ENCODE measurements around the gene POLD2. TPM values are rescaled to one million over a fixed set of nuclear protein-coding genes. Genes with fewer than 3 reads are reported as not detected.

Gene POLD2
- total RNA-seq, 1 donor from 2014 or later = 147 TPM

- no peaks in the 10 kb centered on the region for H3K27me3 Mint-ChIP-seq
- POLR2A ChIA-PET = interaction anchor here (1.2 to 2.4 kb wide), 4 partner anchors 9 to 37 kb away, joined by 3 to 20 read pairs (median 5); partner anchors contain the start of gene POLD2
- DNase-seq (no peak), ATAC-seq (ENCODE audit: low read depth) (no peak)
- TF ChIP-seq CTCF (IDR thresholded peaks at IDR 0.05) = no peak
- H3K9me3 Mint-ChIP-seq = no peaks in the 10 kb centered on the region
- no peak overlapping the region for H3K4me3 Mint-ChIP-seq
- peaks cover 74% of the 10 kb centered on the region for H3K4me1 Mint-ChIP-seq
- H3K27ac Mint-ChIP-seq = peak overlapping the region; percentile 91
- CTCF ChIA-PET = no interaction called here
- intact Hi-C loops (cut with micrococcal nuclease) = loop anchor here (2.0 kb wide), 2 partner anchors 26 to 50 kb away; partner anchors contain the start of gene POLD2
- H3K36me3 Mint-ChIP-seq (ENCODE audit: low read depth) = no peaks in the 10 kb centered on the region
Measured at GRCh38 chr7:44096326-44096881, 26.9 kb downstream of the POLD2 start.

GRCh38 chr7:44095781-44096180 is 27.6 kb downstream of the POLD2 start:
- Mint-ChIP-seq H3K27me3 (no peaks in the 10 kb centered on the region), H3K4me1 (peaks cover 67% of the 10 kb centered on the region), H3K36me3 (ENCODE audit: low read depth) (no peaks in the 10 kb centered on the region), H3K4me3 (no peak overlapping the region), H3K9me3 (no peaks in the 10 kb centered on the region), H3K27ac (no peak overlapping the region)
- DNase-seq (no peak), ATAC-seq (ENCODE audit: low read depth) (no peak)
- no peak for TF ChIP-seq CTCF (IDR thresholded peaks at IDR 0.05)
- ChIA-PET POLR2A (no interaction called here), CTCF (no interaction called here)
- intact Hi-C loops (cut with micrococcal nuclease) = loop anchor here (2.0 kb wide), 2 partner anchors 27 to 51 kb away; partner anchors contain the start of gene POLD2

DNA sequence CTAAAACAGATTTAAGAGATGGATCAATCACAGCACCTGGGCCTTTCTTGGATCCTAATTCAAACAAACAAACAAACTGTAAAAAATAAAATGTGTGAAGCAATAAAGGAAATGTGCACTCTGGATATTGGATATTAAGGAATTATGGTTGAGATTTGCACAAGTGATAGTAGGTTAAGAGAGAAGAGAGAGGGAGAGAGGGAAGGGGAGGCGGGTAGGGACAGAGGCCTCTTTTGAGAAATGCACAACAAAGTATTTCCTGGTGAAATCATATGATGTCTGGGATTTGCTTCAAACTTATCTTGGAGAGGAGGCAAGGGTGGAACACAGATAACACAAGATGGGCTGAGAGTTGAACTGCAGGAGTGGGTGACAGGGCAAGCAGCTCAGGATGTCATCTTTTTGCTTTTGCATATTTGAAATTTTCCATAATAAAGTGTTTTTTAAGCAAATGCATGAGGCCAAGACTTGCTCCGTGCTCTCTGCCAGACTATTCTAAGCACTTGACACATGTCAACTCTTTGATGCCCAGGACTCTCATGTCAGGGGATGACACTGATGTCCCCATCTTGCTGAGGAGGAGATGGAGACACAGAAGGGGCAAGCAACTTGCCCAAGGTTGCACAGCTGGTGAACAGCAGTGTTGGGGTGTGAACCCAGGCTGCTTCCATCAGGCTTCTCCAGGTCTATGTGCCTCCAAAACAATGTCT is 28.3 kb downstream of the POLD2 start:
- ChIA-PET CTCF (no interaction called here), POLR2A (no interaction called here)
- TF ChIP-seq CTCF (IDR thresholded peaks at IDR 0.05) = no peak
- no peaks in the 10 kb centered on the region for H3K36me3 Mint-ChIP-seq (ENCODE audit: low read depth)
- H3K27me3 Mint-ChIP-seq = no peaks in the 10 kb centered on the region
- ATAC-seq (ENCODE audit: low read depth) (no peak), DNase-seq (no peak)
- H3K4me3 Mint-ChIP-seq = no peak overlapping the region
- H3K9me3 Mint-ChIP-seq = no peaks in the 10 kb centered on the region
- intact Hi-C loops (cut with micrococcal nuclease) = no loop called here
- H3K27ac Mint-ChIP-seq = peak overlapping the region; percentile 46
- peaks cover 60% of the 10 kb centered on the region for H3K4me1 Mint-ChIP-seq

GRCh38 chr7:44094365-44094764 is 29.0 kb downstream of the POLD2 start:
- no peak for DNase-seq
- no peaks in the 10 kb centered on the region for H3K36me3 Mint-ChIP-seq (ENCODE audit: low read depth)
- H3K27ac Mint-ChIP-seq = no peak overlapping the region
- ChIA-PET CTCF (no interaction called here), POLR2A (no interaction called here)
- H3K9me3 Mint-ChIP-seq = no peaks in the 10 kb centered on the region
- no peak for TF ChIP-seq CTCF (IDR thresholded peaks at IDR 0.05)
- intact Hi-C loops (cut with micrococcal nuclease) = no loop called here
- peaks cover 53% of the 10 kb centered on the region for H3K4me1 Mint-ChIP-seq
- H3K4me3 Mint-ChIP-seq = no peak overlapping the region
- ATAC-seq (ENCODE audit: low read depth) = no peak
- H3K27me3 Mint-ChIP-seq = no peaks in the 10 kb centered on the region

DNA sequence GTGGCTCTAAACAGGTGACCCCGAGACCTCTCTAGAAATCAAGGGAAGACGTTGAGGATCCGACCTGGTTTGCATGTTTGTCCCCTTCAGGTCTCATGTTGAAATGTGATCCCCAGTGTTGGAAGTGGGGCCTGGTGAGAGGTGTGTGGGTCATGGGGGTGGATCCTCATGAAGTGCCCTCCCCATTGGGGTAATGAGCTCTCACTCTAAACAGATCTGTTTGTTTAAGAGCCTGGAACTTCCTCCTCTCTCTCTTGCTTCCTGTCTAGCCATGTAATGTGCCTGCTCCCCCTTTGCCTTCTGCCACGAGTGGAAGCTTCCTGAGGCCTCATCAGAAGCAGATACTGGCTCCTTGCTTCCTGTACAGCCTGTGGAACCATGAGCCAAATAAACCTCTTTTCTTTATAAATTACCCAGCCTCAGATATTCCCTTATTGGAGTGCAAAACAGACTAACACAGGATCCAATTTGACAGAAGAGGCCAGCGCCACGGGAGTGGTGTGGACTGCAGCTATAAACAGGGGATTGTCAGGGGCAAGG is 30.2 kb downstream of the POLD2 start:
- no peak for ATAC-seq (ENCODE audit: low read depth)
- intact Hi-C loops (cut with micrococcal nuclease) = no loop called here

More for the DNA sequence above, 30.2 kb downstream of the POLD2 start:
- no peaks in the 10 kb centered on the region for H3K36me3 Mint-ChIP-seq (ENCODE audit: low read depth)
- CTCF ChIA-PET = no interaction called here
- DNase-seq = no peak
- no peak for TF ChIP-seq CTCF (IDR thresholded peaks at IDR 0.05)
- peaks cover 47% of the 10 kb centered on the region for H3K4me1 Mint-ChIP-seq
- POLR2A ChIA-PET = no interaction called here
- no peaks in the 10 kb centered on the region for H3K27me3 Mint-ChIP-seq
- H3K4me3 Mint-ChIP-seq = no peak overlapping the region
- peak overlapping the region; percentile 46 for H3K27ac Mint-ChIP-seq
- no peaks in the 10 kb centered on the region for H3K9me3 Mint-ChIP-seq
